Activated naive CD4-positive, alpha-beta T cell treated with anti-CD3 and anti-CD28 coated beads, Interleukin-2, amount 10 ng/mL, durations not matched to agents 7 days and 5 days (primary cell): ENCODE measurements around the gene PPP1R12B.
"Not testable (repeated sequence)": the region's sequence is repeated elsewhere in the genome, so short reads cannot be mapped to it uniquely, and the experiment has no call there.

ENCODE experiments used
- CTCF ChIA-PET: fragments of 350-600 bp; sonication (Branson Sonifier 250); formaldehyde crosslinking; loops from one replicate; lab custom pipeline; 2021; ENCODE audit warnings: antibody characterized with exemption; lab: Charles Lee
- DNase-seq: peaks from one replicate; pipeline ENCODE4 v3.0.0-alpha.2; 2020
- H3K27ac Mint-ChIP-seq: one replicate; pipeline ENCODE4 v1.8.0; 2021; ENCODE audit warnings: mild to moderate bottlenecking, moderate library complexity, mixed read lengths
- H3K27me3 Mint-ChIP-seq: one replicate; pipeline ENCODE4 v1.8.0; 2021; ENCODE audit warnings: mild to moderate bottlenecking, mixed read lengths
- H3K36me3 Mint-ChIP-seq: one replicate; pipeline ENCODE4 v1.8.0; 2021; ENCODE audit warnings: mixed read lengths
- H3K4me1 Mint-ChIP-seq: one replicate; pipeline ENCODE4 v1.8.0; 2021; ENCODE audit warnings: mixed read lengths
- H3K4me3 Mint-ChIP-seq: one replicate; pipeline ENCODE4 v1.8.0; 2021; ENCODE audit warnings: mild to moderate bottlenecking, moderate library complexity, mixed read lengths
- H3K9me3 Mint-ChIP-seq: one replicate; pipeline ENCODE4 v1.8.0; 2021; ENCODE audit warnings: mixed read lengths

Gene PPP1R12B

GRCh38 chr1:202612036-202612435 lies 263.5 kb downstream of the PPP1R12B start:
- peaks cover 30% of the 10 kb centered on the region for H3K27me3 Mint-ChIP-seq
- H3K4me1 Mint-ChIP-seq, result peaks cover 20% of the 10 kb centered on the region
- H3K4me3 Mint-ChIP-seq, DNase-seq, H3K27ac Mint-ChIP-seq, H3K36me3 Mint-ChIP-seq, CTCF ChIA-PET, H3K9me3 Mint-ChIP-seq: not testable (repeated sequence)

- H3K27ac Mint-ChIP-seq, result no peak overlapping the region
- H3K4me3 Mint-ChIP-seq, result no peak overlapping the region
- DNase-seq, result no peak
- no peaks in the 10 kb centered on the region for H3K36me3 Mint-ChIP-seq
- H3K9me3 Mint-ChIP-seq, result no peaks in the 10 kb centered on the region
- peaks cover 45% of the 10 kb centered on the region for H3K27me3 Mint-ChIP-seq
- CTCF ChIA-PET, result interaction anchor here (1.4 kb wide), 1 partner anchor 269 kb away, joined by 3 read pairs; no protein-coding TSS in a partner anchor
- peaks cover 20% of the 10 kb centered on the region for H3K4me1 Mint-ChIP-seq
These were observed 265.1 kb downstream of the PPP1R12B start for GRCh38 chr1:202613571-202613970.

GRCh38 chr1:202614363-202615207 lies 266.1 kb downstream of the PPP1R12B start:
- H3K4me1 Mint-ChIP-seq, result peaks cover 20% of the 10 kb centered on the region
- not testable (repeated sequence) for H3K36me3 Mint-ChIP-seq, DNase-seq, H3K4me3 Mint-ChIP-seq, H3K9me3 Mint-ChIP-seq, H3K27ac Mint-ChIP-seq
- peaks cover 55% of the 10 kb centered on the region for H3K27me3 Mint-ChIP-seq
- CTCF ChIA-PET, result interaction anchor here (1.4 to 1.9 kb wide), 2 partner anchors 14 to 270 kb away, joined by 3 to 6 read pairs; no protein-coding TSS in a partner anchor

- H3K4me3 Mint-ChIP-seq, H3K36me3 Mint-ChIP-seq, H3K27ac Mint-ChIP-seq, DNase-seq, H3K9me3 Mint-ChIP-seq: not testable (repeated sequence)
- Mint-ChIP-seq H3K27me3 (peaks cover 61% of the 10 kb centered on the region), H3K4me1 (peaks cover 20% of the 10 kb centered on the region)
- CTCF ChIA-PET, result interaction anchor here (1.9 kb wide), 1 partner anchor 15 kb away, joined by 6 read pairs; no protein-coding TSS in a partner anchor
These were observed 266.7 kb downstream of the PPP1R12B start for GRCh38 chr1:202615208-202615500.

- no peaks in the 10 kb centered on the region for H3K9me3 Mint-ChIP-seq
- peaks cover 67% of the 10 kb centered on the region for H3K27me3 Mint-ChIP-seq
- CTCF ChIA-PET, result interaction anchor here (1.0 to 1.9 kb wide), 2 partner anchors 11 to 15 kb away, joined by 3 to 6 read pairs; no protein-coding TSS in a partner anchor
- H3K36me3 Mint-ChIP-seq, result no peaks in the 10 kb centered on the region
- no peak overlapping the region for H3K4me3 Mint-ChIP-seq
- no peak for DNase-seq
- peaks cover 20% of the 10 kb centered on the region for H3K4me1 Mint-ChIP-seq
- no peak overlapping the region for H3K27ac Mint-ChIP-seq
These were observed 267.2 kb downstream of the PPP1R12B start for GRCh38 chr1:202615501-202616354.

GRCh38 chr1:202616355-202616915 lies 267.9 kb downstream of the PPP1R12B start:
- H3K4me1 Mint-ChIP-seq, result peaks cover 20% of the 10 kb centered on the region
- DNase-seq, result no peak
- H3K4me3 Mint-ChIP-seq, result no peak overlapping the region
- no peak overlapping the region for H3K27ac Mint-ChIP-seq
- H3K9me3 Mint-ChIP-seq, result no peaks in the 10 kb centered on the region
- H3K27me3 Mint-ChIP-seq, result peaks cover 74% of the 10 kb centered on the region
- CTCF ChIA-PET, result interaction anchor here (1.0 kb wide), 1 partner anchor 10 kb away, joined by 3 read pairs; no protein-coding TSS in a partner anchor
- H3K36me3 Mint-ChIP-seq, result no peaks in the 10 kb centered on the region

GRCh38 chr1:202619012-202619411 lies 270.5 kb downstream of the PPP1R12B start:
- H3K4me3 Mint-ChIP-seq, H3K36me3 Mint-ChIP-seq, CTCF ChIA-PET, H3K27ac Mint-ChIP-seq, H3K9me3 Mint-ChIP-seq, DNase-seq: not testable (repeated sequence)
- Mint-ChIP-seq H3K4me1 (peaks cover 20% of the 10 kb centered on the region), H3K27me3 (peaks cover 93% of the 10 kb centered on the region)

- DNase-seq, result no peak
- no peak overlapping the region for H3K4me3 Mint-ChIP-seq
- no peaks in the 10 kb centered on the region for H3K36me3 Mint-ChIP-seq
- H3K27me3 Mint-ChIP-seq, result peaks cover 91% of the 10 kb centered on the region
- H3K27ac Mint-ChIP-seq, result no peak overlapping the region
- no peaks in the 10 kb centered on the region for H3K9me3 Mint-ChIP-seq
- CTCF ChIA-PET, result no interaction called here
- peaks cover 19% of the 10 kb centered on the region for H3K4me1 Mint-ChIP-seq
These were observed 271.0 kb downstream of the PPP1R12B start for GRCh38 chr1:202619505-202619904.

- H3K27ac Mint-ChIP-seq, H3K36me3 Mint-ChIP-seq, DNase-seq, H3K4me3 Mint-ChIP-seq, H3K9me3 Mint-ChIP-seq: not testable (repeated sequence)
- Mint-ChIP-seq H3K27me3 (peaks cover 86% of the 10 kb centered on the region), H3K4me1 (peaks cover 18% of the 10 kb centered on the region)
- CTCF ChIA-PET, result interaction anchor here (0.9 kb wide), 1 partner anchor 100 kb away, joined by 3 read pairs; no protein-coding TSS in a partner anchor
These were observed 271.5 kb downstream of the PPP1R12B start for GRCh38 chr1:202620036-202620435.

GRCh38 chr1:202621446-202621845 lies 272.9 kb downstream of the PPP1R12B start:
- Mint-ChIP-seq H3K27me3 (peaks cover 72% of the 10 kb centered on the region), H3K36me3 (no peaks in the 10 kb centered on the region), H3K9me3 (no peaks in the 10 kb centered on the region), H3K27ac (no peak overlapping the region), H3K4me1 (peaks cover 4% of the 10 kb centered on the region), H3K4me3 (no peak overlapping the region)
- DNase-seq, result no peak
- CTCF ChIA-PET, result no interaction called here

- H3K4me1 Mint-ChIP-seq, result no peaks in the 10 kb centered on the region
- no peaks in the 10 kb centered on the region for H3K36me3 Mint-ChIP-seq
- no peak overlapping the region for H3K4me3 Mint-ChIP-seq
- H3K27me3 Mint-ChIP-seq, result peaks cover 63% of the 10 kb centered on the region
- no peaks in the 10 kb centered on the region for H3K9me3 Mint-ChIP-seq
- H3K27ac Mint-ChIP-seq, result no peak overlapping the region
- DNase-seq, result no peak
- CTCF ChIA-PET, result interaction anchor here (0.7 kb wide), 1 partner anchor 22 kb away, joined by 5 read pairs; no protein-coding TSS in a partner anchor
These were observed 273.9 kb downstream of the PPP1R12B start for GRCh38 chr1:202622388-202622787.

- Mint-ChIP-seq H3K27me3 (peaks cover 56% of the 10 kb centered on the region), H3K27ac (no peak overlapping the region), H3K9me3 (no peaks in the 10 kb centered on the region), H3K36me3 (no peaks in the 10 kb centered on the region), H3K4me1 (peaks cover 4% of the 10 kb centered on the region), H3K4me3 (no peak overlapping the region)
- DNase-seq, result no peak
- CTCF ChIA-PET, result no interaction called here
These were observed 274.6 kb downstream of the PPP1R12B start for GRCh38 chr1:202623075-202623474.

GRCh38 chr1:202623476-202623875 lies 275.0 kb downstream of the PPP1R12B start:
- peaks cover 52% of the 10 kb centered on the region for H3K27me3 Mint-ChIP-seq
- H3K4me3 Mint-ChIP-seq, DNase-seq, H3K4me1 Mint-ChIP-seq, CTCF ChIA-PET, H3K9me3 Mint-ChIP-seq, H3K36me3 Mint-ChIP-seq, H3K27ac Mint-ChIP-seq: not testable (repeated sequence)
